Islet precursor cell (in vitro differentiated cells): Measurements from ENCODE around the gene PKHD1.

Source experiments
- DNase-seq: peaks from one replicate; pipeline ENCODE4 v3.0.0-alpha.2; 2018

PKHD1 gene

GRCh38 chr6:51844336-51844735 is 243.1 kb downstream of the PKHD1 start:
- DNase-seq, result no peak

- no peak for DNase-seq
Measured at GRCh38 chr6:51843456-51844056, 243.9 kb downstream of the PKHD1 start.

- DNase-seq, result peak; percentile 58
Measured at GRCh38 chr6:51842804-51843378, 244.5 kb downstream of the PKHD1 start.

GRCh38 chr6:51842061-51842803 is 245.2 kb downstream of the PKHD1 start:
- DNase-seq, result peak; percentile 53

DNA sequence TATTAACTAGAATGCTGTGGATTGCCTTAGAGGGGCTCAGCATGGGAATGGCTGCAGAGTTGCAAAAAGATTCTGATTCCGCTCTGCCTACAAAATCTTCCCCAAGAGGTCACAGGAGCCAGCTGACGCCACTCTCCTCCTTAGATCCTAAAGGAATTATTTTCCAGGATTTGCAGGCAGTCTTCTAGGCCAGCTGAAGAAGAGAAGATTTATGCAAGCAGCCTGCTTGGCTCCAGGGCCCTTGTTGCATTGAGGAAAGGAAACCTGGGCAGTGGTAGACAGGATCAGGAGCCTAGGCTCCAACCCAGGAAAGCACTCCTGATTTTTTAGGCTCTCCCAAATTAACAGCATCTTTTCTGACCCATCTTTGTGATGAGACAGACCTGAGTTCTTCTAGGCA is 245.8 kb downstream of the PKHD1 start:
- DNase-seq, result no peak

DNA sequence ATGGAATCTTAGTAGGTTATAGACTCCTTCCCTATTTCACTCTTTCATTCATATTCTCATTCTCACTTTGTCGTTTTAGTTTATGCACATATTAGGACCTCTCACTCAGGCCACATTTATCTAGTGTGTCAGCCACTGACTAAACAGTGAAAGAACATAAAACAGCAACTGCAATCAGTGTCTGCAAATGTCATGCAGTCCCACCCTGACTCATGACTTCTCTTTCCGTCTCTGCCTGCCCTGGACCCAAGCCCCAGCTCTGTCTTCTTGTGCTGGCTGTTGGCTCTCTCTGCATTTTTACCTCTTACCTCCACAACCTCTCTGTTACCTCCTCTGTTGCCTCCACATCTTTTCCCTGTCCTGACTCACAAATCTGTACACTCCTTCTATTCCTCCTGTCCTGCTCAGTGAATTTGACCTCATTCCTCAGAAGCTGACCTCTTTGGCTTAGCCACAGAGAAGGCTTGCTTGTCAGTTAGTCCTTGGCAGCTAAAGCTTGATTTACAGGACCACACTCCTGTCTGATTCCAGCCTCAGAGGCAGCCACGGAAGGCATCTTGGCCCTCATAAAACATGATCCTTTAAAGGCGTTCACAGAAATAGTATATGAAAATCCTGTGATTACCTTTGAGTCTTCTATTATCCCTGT is 247.6 kb downstream of the PKHD1 start:
- no peak for DNase-seq

DNA sequence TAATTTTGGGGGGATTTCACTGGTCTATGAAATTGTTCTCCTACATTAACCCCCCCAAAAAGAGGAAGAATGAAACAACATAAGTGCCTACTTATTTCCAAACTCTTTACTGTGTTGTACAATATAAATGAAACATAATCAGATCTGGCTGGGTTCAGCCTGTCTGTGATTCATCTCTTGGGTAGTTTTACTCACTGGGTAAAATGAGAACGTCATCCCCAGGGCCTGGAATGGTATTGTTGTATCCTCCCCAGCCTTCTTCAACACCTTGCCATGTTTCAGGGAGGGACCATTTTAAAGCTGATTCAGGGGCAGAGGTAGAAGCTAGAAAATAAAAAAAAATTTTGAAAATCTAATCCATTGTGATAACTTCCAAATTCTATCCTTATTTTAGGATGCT is 256.7 kb downstream of the PKHD1 start:
- DNase-seq, result no peak

GRCh38 chr6:51827580-51827979 is 259.8 kb downstream of the PKHD1 start:
- DNase-seq, result no peak

DNA sequence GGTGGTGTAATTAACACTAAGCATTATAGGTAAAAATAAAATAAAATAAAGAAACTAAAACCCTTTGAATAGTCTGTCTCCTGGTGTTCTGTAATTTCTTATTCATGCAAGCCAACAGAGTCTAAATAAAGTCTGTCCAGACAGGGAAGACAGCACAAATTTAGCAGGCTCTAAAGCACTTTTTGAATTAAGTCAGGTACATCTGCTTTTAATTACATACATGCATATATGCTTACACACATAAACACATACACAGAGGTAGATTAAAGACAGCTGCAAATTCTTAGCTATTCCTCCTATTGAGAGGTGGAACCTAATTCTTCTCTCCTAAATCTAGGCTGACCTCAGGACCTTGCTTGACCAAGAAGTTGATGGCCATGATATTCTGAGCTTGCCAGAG is 262.5 kb downstream of the PKHD1 start:
- DNase-seq, result no peak

DNA sequence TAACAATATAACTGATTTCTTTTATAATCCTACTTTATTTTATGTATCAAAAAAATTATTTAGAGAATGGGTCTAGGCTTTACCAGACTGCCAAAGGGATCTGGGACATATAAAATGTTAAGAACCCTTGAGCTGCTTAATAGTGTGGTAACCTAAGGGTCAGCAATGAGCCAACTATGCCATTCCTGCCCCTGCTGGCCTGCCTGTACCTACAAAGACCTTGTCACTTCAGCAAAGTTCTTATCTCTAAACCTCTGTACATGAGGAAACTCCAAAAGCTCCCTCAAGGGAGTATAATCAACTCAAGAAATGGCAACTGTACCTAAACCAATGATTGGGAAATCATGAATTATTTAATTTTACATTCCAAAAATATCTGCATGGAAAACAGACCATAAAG is 266.9 kb downstream of the PKHD1 start:
- no peak for DNase-seq

- DNase-seq, result no peak
Measured at GRCh38 chr6:51818520-51819022, 268.8 kb downstream of the PKHD1 start.

DNA sequence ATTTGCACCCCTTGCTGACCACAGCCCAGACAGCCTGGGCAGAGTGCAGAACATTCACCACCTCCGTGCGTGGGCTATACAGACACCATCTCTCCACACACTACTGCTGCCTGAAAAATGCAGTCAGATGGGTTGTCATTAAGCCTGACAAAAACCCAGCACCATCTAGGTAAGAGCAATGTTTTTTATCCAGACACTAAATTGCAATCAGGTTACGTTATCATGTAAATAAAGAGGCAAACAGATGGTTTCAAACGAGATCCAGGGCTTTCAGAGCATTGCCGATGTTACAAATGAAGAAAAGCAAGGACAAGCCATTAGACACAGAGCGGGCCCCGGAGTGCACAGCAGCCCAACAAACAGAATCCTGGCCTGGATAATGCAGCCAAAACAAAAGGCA is 269.6 kb downstream of the PKHD1 start:
- no peak for DNase-seq

GRCh38 chr6:51814418-51814817 is 273.0 kb downstream of the PKHD1 start:
- peak; percentile 61 for DNase-seq

DNA sequence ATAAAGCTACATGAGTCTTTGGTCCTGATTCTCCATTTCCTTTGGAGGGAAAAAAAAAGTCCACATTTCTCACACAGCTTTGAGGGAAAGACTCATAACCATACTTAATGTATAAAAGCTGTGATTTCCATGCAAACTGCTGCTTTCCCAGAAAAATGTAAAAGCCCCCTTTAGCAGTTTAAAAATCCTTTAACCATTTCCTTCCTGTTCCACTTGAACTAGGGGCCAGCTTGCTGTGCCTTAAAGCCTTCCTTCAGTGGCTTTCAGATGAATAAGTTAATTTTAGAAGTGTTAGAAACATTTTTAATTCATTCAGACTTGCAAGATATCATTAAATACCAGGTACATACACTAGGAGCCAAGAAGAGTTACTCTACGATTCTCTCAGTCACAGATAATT is 273.5 kb downstream of the PKHD1 start:
- DNase-seq, result no peak

DNA sequence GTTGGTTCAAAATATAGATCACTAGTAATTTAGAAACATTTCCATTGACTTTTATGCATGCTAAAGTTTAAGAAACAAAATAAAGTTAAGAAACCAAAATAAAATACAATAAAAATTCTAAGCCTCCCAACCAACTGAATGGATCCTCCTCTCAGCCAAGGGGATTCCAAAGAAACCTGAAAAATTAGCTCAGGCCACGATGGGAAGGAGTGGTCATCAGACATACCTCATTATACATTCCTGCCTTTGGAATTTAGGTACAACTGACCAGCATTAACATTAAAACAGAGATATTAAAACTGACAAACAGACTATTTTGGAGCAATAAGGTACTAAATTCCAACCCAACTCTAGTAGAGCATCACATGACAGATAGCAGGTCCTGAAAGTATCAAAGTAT is 275.2 kb downstream of the PKHD1 start:
- no peak for DNase-seq

DNA sequence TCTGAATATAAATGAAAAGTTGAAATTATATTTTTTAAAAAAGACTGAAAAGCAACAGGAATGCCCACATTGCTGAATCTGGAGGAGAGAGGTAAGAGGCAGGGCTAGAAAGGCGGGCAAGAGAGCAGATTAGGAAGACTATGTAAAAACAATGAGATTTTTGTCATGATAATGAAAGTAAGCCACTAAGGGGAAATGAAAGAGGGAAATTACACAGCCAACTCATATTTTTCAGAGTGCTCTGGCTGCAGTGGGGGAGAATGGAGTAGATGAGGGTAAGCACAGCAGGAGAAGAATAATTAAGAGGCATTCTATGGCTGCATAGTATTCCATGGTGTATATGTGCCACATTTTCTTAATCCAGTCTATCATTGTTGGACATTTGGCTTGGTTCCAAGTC is 281.9 kb downstream of the PKHD1 start:
- DNase-seq, result no peak

DNA sequence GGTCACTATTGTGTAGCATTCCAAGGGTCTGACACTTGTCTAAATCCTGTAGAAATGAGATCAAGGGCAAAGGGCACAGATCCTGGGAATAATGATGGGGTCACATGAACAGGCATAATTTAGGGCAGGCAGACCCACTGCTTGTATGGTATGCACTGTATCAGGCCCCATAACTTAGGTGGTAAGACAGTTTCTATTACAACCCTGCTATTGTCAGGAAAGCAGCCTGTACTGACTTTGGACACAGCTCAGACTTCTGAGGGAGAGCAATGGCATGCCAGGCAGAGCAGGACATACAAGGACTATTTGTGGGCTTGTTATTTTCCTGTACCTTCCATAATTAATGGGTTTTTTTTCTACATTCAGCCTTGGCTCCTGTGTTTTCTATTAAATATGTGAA is 286.8 kb downstream of the PKHD1 start:
- DNase-seq, result peak; percentile 58

GRCh38 chr6:51793393-51793792 is 294.0 kb downstream of the PKHD1 start:
- no peak for DNase-seq

- no peak for DNase-seq
Measured at GRCh38 chr6:51792273-51793030, 295.0 kb downstream of the PKHD1 start.

DNA sequence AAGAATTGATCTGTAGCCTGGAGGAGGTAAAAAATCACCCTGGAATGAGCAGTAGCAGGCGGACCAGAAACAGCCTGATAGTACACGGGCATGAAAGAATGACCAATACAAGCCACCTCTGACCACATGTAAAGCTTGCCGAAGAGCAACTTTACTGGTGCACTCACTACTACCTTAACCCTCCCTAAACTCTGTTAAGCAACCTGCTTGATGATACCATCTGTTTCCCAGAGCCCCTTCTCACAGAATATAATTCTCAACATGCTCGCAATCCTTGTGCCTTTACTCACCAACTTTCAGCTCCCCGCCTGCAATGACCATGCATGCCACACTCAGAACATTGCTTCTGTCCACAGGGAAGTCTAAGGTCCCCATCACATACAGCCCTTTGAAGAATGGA is 296.5 kb downstream of the PKHD1 start:
- peak; percentile 57 for DNase-seq

DNA sequence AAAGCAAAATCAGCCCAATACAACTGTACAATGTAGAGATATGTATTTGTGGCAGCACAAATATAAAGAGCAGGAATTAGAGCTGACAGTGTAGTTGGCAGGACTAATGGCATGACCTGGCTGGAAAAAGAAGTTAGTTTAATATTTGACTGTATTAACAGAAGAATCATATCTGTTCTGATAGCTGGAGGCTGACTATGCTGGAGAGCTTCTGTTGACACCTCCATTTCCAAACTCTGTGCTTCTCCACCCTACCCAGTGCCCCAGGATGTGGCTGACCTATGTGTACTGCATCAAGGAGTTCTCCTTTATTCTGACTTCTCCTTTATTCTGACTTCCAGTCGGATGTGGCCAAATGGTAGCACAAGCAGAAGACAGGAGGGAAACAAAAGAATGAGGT is 299.3 kb downstream of the PKHD1 start:
- no peak for DNase-seq

- no peak for DNase-seq
Measured at GRCh38 chr6:51778666-51779065, 308.7 kb downstream of the PKHD1 start.

DNA sequence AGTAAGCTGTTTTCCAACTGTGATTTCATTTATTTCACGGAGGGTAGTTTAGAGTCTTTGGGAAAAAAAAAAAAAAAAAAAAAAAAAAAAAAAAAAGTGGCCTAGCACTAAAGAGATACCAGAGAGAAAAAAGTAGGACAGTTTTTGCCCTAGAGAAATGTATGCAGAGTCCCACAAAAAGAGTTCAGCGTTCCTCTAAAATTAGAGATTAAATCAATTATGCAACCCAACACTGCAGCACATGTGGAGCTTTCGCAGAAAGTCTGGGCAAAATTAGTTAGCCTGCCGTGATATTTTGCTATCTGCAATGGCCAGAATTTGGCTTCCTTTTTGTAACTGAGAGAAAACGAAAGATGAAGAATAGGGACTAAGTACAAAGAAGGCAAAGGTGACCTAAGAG is 309.8 kb downstream of the PKHD1 start:
- no peak for DNase-seq
